ENCODE measurements around the gene FZR1.
"Not testable (repeated sequence)": the region's sequence is repeated elsewhere in the genome, so short reads cannot be mapped to it uniquely, and the experiment has no call there.

FZR1 gene

GRCh38 chr19:3528539-3529211 lies 22.6 kb downstream of the FZR1 start:
- DNase-seq (ENCODE audit: low spot score) (no peak), FAIRE-seq (no peak)

DNA sequence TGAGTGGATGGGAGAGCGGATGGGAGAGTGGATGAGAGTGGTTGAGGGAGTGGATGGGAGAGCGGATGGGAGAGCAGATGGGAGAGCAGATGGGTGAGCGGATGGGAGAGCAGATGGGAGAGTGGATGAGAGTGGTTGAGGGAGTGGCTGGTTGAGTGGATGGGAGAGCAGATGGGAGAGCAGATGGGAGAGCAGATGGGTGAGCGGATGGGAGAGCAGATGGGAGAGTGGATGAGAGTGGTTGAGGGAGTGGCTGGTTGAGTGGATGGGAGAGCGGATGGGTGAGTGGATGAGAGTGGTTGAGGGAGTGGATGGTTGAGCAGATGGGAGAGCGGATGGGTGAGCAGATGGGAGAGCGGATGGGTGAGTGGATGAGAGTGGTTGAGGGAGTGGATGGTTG lies 23.2 kb downstream of the FZR1 start:
- not testable (repeated sequence) for DNase-seq (ENCODE audit: low spot score); FAIRE-seq

DNA sequence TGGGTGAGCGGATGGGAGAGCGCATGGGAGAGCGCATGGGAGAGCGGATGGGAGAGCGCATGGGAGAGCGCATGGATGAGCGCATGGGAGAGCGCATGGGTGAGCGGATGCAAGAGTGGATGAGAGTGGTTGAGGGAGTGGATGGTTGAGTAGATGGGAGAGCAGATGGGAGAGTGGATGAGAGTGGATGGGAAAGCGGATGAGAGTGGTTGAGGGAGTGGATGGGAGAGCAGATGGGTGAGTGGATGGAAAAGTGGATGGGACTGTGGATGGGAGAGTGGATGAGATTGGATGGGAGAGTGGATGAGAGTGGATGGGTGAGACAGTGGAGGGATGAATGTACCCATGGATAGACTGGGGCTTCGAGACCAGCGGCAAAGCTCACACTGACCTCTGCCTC lies 24.3 kb downstream of the FZR1 start:
- no peak for FAIRE-seq

GRCh38 chr19:3531716-3532115 lies 25.6 kb downstream of the FZR1 start:
- DNase-seq (ENCODE audit: low spot score) (no peak), FAIRE-seq (no peak)

More for the DNA sequence above, 24.3 kb downstream of the FZR1 start:
- DNase-seq (ENCODE audit: low spot score) = no peak

- FAIRE-seq (no peak), DNase-seq (ENCODE audit: low spot score) (no peak)
These were observed 26.2 kb downstream of the FZR1 start for GRCh38 chr19:3532154-3532786.

GRCh38 chr19:3533033-3533432 lies 26.9 kb downstream of the FZR1 start:
- FAIRE-seq (no peak), DNase-seq (ENCODE audit: low spot score) (no peak)

DNA sequence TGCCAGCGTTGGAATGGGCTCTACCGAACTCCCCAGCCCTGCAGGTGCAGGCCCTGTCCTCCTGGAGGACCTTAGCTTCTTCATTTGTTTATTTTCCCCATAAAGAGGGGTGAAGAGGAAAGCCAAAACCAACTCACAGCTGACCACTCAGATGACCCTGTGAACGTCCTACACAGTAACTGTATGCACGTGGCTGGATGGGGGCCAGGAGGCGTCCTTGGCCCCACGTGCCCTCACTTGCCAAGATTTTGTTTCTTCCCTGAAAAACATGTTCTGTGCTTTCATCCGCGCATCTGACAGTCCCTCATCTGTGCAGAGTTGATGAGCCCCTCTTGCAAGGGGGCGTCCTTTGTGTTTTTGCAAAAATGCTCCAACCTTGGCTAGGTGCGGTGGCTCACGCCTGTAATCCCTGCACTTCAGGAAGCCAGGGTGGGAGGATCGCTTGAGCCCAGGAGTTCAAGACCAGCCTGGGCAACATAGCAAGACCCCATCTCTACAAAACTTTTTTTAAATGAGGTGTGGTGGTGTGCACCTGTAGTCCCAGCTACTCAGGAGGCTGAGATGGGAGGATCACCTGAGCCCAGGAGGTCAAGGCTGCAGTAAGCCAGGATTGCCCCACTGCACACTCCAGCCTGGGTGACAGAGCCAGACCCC lies 27.6 kb downstream of the FZR1 start:
- no peak for DNase-seq (ENCODE audit: low spot score)
- FAIRE-seq = no peak

DNA sequence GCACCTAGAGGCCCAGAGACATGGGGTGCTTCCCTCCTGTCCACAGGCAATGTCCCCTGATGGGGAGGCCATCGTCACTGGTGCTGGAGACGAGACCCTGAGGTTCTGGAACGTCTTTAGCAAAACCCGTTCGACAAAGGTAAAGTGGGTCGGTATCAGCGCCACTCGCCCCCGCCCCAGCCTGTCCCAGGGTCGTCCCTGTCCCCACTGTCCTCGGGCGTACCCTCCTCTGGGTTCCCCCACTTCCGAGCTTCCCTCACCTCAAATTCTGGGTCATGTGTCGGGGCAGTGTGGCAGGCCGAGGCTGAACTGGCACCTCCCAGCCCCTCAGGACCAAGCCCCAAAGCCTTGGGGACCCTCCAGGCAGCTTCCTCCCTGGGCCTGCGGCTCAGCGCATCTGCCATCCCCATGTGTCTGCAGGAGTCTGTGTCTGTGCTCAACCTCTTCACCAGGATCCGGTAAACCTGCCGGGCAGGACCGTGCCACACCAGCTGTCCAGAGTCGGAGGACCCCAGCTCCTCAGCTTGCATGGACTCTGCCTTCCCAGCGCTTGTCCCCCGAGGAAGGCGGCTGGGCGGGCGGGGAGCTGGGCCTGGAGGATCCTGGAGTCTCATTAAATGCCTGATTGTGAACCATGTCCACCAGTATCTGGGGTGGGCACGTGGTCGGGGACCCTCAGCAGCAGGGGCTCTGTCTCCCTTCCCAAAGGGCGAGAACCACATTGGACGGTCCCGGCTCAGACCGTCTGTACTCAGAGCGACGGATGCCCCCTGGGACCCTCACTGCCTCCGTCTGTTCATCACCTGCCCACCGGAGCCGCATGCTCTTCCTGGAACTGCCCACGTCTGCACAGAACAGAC lies 28.5 kb downstream of the FZR1 start:
- FAIRE-seq = no peak
- no peak for DNase-seq (ENCODE audit: low spot score)

DNA sequence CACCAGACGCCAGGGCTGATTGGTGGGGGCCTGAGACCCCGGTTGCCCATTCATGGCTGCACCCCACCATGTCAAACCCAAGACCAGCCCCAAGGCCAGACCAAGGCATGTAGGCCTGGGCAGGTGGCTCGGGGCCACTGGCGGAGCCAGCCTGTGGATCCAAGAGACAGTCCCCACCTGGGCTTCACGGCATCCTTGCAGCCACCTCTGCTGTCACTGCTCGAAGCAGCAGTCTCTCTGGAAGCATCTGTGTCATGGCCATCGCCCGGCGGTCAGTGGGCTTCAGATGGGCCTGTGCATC lies 29.1 kb downstream of the FZR1 start:
- FAIRE-seq (no peak), DNase-seq (ENCODE audit: low spot score) (no peak)

DNA sequence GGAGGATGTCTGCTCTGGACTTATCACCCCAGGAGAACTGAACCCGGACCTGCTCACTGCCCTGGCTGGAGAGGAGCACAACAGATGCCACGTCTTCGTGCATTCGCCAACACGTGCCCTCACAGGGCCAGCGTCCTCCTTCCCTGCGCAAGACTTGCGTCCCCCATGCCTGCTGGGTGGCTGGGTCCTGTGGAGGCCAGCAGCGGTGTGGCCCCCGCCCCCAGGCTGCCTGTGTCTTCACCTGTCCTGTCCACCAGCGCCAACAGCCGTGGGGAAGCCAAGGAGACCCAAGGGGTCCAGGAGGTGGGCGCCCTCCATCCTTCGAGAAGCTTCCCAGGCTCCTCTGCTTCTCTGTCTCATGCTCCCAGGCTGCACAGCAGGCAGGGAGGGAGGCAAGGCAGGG lies 29.5 kb downstream of the FZR1 start:
- FAIRE-seq (no peak), DNase-seq (ENCODE audit: low spot score) (no peak)

DNA sequence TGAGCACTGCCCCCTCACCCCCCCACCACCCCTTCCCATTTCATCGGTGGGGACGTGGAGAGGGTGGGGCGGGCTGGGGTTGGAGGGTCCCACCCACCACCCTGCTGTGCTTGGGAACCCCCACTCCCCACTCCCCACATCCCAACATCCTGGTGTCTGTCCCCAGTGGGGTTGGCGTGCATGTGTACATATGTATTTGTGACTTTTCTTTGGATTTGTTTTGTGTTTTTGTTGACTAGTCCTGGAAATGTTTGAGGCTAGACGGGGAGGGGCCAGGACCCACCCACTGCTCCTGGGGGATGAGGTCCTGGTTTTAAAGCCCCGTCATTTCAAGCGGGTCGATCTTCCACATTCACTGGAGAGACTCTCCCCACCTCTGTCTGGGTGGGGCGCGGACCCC lies 29.9 kb downstream of the FZR1 start:
- FAIRE-seq (no peak), DNase-seq (ENCODE audit: low spot score) (no peak)

DNA sequence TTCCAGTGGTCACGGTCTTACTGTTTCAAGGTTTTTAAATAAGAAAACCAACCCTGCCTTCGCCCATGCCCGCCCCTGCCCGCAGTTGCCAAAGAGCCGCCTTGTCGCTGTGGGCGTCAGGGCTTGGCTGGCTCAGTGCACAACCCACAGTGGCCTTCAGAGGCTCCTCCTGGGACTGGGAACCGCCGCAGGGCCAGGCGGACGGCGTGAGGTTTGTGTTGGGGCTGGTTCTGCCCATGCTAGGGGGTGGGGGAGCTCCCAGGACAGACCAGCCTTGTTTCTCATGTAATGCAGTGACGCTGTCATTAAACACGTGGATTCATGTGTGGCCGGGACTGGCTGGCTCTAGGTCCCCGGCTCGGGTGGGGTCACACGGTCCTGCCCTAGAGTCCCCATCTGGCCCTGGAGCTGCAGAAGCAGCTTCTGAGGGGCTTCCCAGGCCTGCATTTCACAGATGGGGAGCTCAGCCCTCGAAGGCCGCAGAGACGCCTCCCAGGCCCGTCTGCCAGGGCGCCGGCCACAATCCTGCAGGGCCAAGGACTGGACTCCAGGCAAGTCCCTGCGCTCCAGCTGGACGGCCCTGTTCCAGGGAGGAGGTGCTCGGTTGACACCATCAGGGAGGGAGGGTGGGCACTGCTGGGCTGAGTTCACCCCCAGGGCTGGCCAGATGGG lies 30.5 kb downstream of the FZR1 start:
- no peak for FAIRE-seq

DNA sequence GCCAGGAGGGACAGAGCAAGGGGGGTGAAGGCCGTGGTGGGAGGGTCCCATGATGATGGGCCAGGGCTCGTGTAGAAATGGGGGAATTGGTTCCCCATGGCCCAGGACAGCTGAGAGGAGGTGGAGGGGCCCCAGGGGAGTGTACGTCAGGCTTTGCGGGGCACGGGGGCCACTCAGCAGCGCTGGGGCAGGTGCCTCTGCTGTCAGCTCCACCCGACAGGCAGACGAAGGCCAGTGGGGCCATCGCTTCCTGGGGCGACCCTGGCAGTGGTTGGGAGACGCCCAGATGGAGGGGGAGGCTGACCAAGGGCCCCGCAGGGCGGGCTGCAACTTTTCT lies 31.0 kb downstream of the FZR1 start:
- FAIRE-seq = no peak
- no peak for DNase-seq (ENCODE audit: low spot score)

More for the DNA sequence above, 30.5 kb downstream of the FZR1 start:
- DNase-seq (ENCODE audit: low spot score) = no peak

DNA sequence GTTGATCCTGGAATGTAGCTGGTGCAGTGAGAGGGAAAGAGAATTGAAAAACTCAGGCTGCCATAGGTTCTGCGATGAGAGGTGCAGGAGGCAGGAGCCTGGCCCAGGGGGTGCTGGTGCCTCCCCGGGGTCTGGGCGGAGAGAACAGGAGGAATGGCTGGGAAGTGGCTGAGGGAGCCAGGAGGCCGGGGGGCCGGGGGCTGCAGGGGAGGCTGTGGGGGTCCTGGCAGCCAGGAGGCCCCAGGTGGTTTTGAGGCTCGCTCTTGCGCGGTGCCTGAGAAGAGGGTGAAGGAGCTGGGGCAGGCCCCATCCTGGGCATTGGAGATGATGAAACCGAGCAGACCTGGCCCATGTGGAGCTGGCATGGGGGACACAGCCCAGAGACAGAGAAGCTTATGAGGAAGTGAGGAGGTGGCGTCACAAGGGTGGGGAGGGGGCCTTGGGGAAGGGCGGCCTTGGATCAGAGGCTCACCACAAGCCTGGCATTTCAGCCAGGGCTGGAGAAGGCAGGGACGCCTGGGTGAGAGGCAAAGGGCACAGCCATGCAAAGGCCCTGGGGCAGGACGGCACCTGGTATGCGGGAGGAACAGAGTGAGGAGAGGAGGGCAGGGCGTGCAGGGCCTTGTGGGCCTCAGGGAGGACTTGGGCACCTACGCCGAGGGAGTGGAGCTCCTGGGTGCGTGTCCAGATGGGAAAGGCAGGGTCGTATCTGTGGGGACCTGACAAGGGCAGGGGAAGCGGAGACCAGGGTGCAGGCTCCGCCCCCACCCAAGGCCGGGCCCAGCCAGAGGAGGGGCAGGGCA lies 31.5 kb downstream of the FZR1 start:
- no peak for DNase-seq (ENCODE audit: low spot score)
- no peak for FAIRE-seq

GRCh38 chr19:3538258-3538929 lies 32.3 kb downstream of the FZR1 start:
- DNase-seq (ENCODE audit: low spot score) = no peak
- FAIRE-seq = no peak

- no peak for DNase-seq (ENCODE audit: low spot score)
These were observed 33.0 kb downstream of the FZR1 start, which contains the start of gene TEKTIP1 for GRCh38 chr19:3538965-3539755. Gene TEKTIP1 (plus strand): TSS chr19:3539174. CDS start chr19:3539178, 4 bp downstream.

GRCh38 chr19:3539756-3540118 lies 33.6 kb downstream of the FZR1 start:
- FAIRE-seq (no peak), DNase-seq (ENCODE audit: low spot score) (no peak)

More at GRCh38 chr19:3538965-3539755, 33.0 kb downstream of the FZR1 start, which contains the start of gene TEKTIP1:
- no peak for FAIRE-seq

DNA sequence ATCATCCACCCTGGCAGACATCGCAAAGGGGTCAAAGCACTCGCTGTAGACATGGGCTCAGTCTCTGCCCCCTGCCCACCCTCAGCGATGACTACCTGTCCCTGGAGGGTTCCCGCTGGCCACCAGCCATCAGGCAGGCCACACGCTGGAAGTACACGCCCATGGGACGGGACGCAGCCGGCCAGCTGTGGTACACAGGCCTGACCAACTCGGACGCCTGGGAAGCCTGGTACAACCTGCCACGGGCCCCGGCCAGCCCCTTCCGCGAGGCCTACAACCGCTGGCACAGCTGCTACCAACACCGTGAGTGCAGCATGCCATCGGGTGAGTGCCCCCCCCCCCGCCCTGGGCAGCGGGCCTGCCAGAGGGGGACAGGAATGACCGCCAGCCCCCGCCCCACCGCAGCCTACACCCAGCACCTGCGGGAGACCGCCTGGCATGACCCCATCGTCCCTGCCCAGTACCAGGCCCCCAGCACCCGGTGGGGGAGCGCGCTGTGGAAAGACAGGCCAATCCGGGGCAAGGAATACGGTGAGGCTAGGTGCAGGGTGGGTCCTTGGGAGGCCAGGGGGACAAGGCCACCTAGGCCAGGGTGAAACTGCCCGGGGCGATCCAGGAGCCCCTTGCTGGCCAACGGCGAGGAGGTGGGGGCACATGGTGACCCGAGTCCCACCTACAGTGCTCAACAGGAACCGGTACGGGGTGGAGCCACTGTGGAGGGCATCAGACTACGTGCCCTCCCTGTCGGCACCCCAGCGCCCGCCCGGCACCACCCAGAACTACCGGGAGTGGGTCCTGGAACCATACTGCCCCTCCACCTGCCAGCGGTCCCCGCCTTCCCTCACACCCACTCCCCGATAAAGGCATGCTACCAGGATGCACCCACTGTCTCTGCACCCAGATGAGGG lies 37.3 kb downstream of the FZR1 start:
- DNase-seq (ENCODE audit: low spot score) = no peak
- FAIRE-seq = no peak

All from RCC 7860 (cell line).